ENCODE measurements around the gene COMMD10. TPM values are rescaled to one million over a fixed set of nuclear protein-coding genes. Genes with fewer than 3 reads are reported as not detected.

COMMD10 gene
- total and polyA plus RNA-seq, 12 donors = 20.0 to 69.4 (median 35.0) TPM

GRCh38 chr5:116318091-116318854 is 233.4 kb downstream of the COMMD10 start:
- DNase-seq = no peak

GRCh38 chr5:116320486-116320885 is 235.7 kb downstream of the COMMD10 start:
- Histone ChIP-seq H3K27ac (no peak overlapping the region), H3K4me3 (no peak overlapping the region), H3K9me3 (replicated peaks in 1 of 3) (no peaks in the 10 kb centered on the region), H3K36me3 (replicated peaks in 1 of 2) (no peaks in the 10 kb centered on the region), H3K4me1 (replicated peaks in 1 of 2) (no peaks in the 10 kb centered on the region), H3K27me3 (no peaks in the 10 kb centered on the region)
- no peak for DNase-seq
- intact Hi-C loops (cut with DNase I) = no loop called here
- TF ChIP-seq CTCF (IDR thresholded peaks at IDR 0.05) (no peak), POLR2A (IDR thresholded peaks at IDR 0.05) (no peak)

More at GRCh38 chr5:116318091-116318854, 233.4 kb downstream of the COMMD10 start:
- H3K27ac ChIP-seq = no peak overlapping the region
- peaks cover 0 to 2% of the 10 kb centered on the region in 2 donors for H3K4me1 ChIP-seq (replicated peaks in 1 of 2)
- 92 to 97% (median 94%) methylated on average over 4 of the region's 4 CpGs for WGBS, 4 donors
- H3K36me3 ChIP-seq (replicated peaks in 1 of 2) = no peaks in the 10 kb centered on the region
- no peaks in the 10 kb centered on the region for H3K27me3 ChIP-seq
- no peaks in the 10 kb centered on the region for H3K9me3 ChIP-seq (replicated peaks in 1 of 3)
- no peak overlapping the region for H3K4me3 ChIP-seq
- intact Hi-C loops (cut with DNase I) = no loop called here
- TF ChIP-seq CTCF (IDR thresholded peaks at IDR 0.05) (no peak), POLR2A (IDR thresholded peaks at IDR 0.05) (no peak)

GRCh38 chr5:116329503-116329902 is 244.7 kb downstream of the COMMD10 start:
- no peak for DNase-seq
- no peak overlapping the region for H3K4me3 ChIP-seq
- H3K9me3 ChIP-seq (replicated peaks in 1 of 3) = no peaks in the 10 kb centered on the region
- intact Hi-C loops (cut with DNase I) = no loop called here
- 86 to 97% (median 89%) methylated on average over 5 of the region's 5 CpGs for WGBS, 4 donors
- no peak for TF ChIP-seq CTCF (IDR thresholded peaks at IDR 0.05)
- no peak for TF ChIP-seq POLR2A (IDR thresholded peaks at IDR 0.05)
- no peak overlapping the region for H3K27ac ChIP-seq
- H3K27me3 ChIP-seq = no peaks in the 10 kb centered on the region
- H3K36me3 ChIP-seq (replicated peaks in 1 of 2) = no peaks in the 10 kb centered on the region
- H3K4me1 ChIP-seq (replicated peaks in 1 of 2) = no peaks in the 10 kb centered on the region

DNA sequence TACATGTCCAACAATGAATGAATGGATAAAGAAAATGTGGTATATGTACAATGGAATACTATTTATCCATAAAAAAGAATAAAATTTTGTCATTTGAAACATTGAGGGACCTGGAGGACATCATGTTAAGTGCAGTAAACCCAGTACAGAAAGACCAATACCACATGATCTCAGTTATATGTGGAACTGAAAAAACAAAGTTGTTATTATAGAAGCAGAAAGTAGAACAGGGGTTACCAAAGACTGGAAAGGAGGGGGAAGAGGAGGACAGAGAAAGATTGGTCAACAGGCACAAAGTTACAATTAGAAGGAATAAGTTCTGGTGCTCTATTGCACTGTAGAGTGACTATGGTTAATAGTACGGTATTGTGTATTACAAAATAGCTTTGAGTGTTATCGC is 256.0 kb downstream of the COMMD10 start:
- 88 to 95% (median 91%) methylated on average over 2 of the region's 2 CpGs for WGBS, 4 donors
- no peak overlapping the region for H3K27ac ChIP-seq
- no peaks in the 10 kb centered on the region for H3K4me1 ChIP-seq (replicated peaks in 1 of 2)
- intact Hi-C loops (cut with DNase I) = no loop called here
- peaks cover 0 to 6% (median 0%) of the 10 kb centered on the region in 3 donors for H3K9me3 ChIP-seq (replicated peaks in 1 of 3)
- H3K4me3 ChIP-seq = no peak overlapping the region
- H3K27me3 ChIP-seq = no peaks in the 10 kb centered on the region
- DNase-seq = no peak
- TF ChIP-seq CTCF (IDR thresholded peaks at IDR 0.05) = no peak
- no peak for TF ChIP-seq POLR2A (IDR thresholded peaks at IDR 0.05)
- H3K36me3 ChIP-seq (replicated peaks in 1 of 2) = no peaks in the 10 kb centered on the region

Small RNA genes lying within 50 kb of the gene (small RNA-seq; reads per million reads assigned to genes)
- 0 reads per million in 2 donors for gene HMGN2P27
- gene RNU6-644P = 0 reads per million in 2 donors

Other genes starting within 250 kb of the COMMD10 start
- 10 to 100 TPM; 23.7 to 68.0 (median 42.3) TPM for gene ATG12, start 243.5 kb upstream of the COMMD10 start, total RNA-seq
- gene ATG12, start 243.5 kb upstream of the COMMD10 start, polyA plus RNA-seq = 10 to 100 TPM; 27.8 to 53.1 (median 33.4) TPM
- gene AP3S1, start 243.1 kb upstream of the COMMD10 start, total RNA-seq = 100 to 1,000 TPM in 1 of 9 donors, 10 to 100 TPM in 8; 53.9 to 127 (median 77.2) TPM
- 100 to 1,000 TPM in 1 of 3 donors, 10 to 100 TPM in 2; 38.7 to 121 (median 44.7) TPM for gene AP3S1, start 243.1 kb upstream of the COMMD10 start, polyA plus RNA-seq
- gene LVRN, start 122.5 kb upstream of the COMMD10 start, total RNA-seq = 1 to 10 TPM in 2 of 9 donors, under 1 TPM in 7; 0.19 to 3.1 (median 0.31) TPM
- gene LVRN, start 122.5 kb upstream of the COMMD10 start, polyA plus RNA-seq = 1 to 10 TPM in 1 of 3 donors, under 1 TPM in 2; 0.29 to 3.7 (median 0.72) TPM
- gene ARL14EPL, start 52.6 kb upstream of the COMMD10 start, total RNA-seq = under 1 TPM in 1 of 9 donors, not detected in 8; 0.11 TPM
- under 1 TPM in 1 of 3 donors, not detected in 2; 0.10 TPM for gene ARL14EPL, start 52.6 kb upstream of the COMMD10 start, polyA plus RNA-seq

All from adrenal gland (tissue), 12 donors.